ENCODE results near the gene EFCAB10. TPM values are rescaled to one million over a fixed set of nuclear protein-coding genes. Genes with fewer than 3 reads are reported as not detected.
A peak's percentile ranks its signal among the peaks of the same experiment; 100 is the strongest.

EFCAB10 gene
- total and polyA plus RNA-seq, 4 experiments from 2014 or later: 0.47 TPM; not detected in 3

- Histone ChIP-seq H3K27ac (ENCODE audit: low read depth, low read length) (no peak overlapping the region), H3K36me3 (ENCODE audit: insufficient read depth, low read length) (peaks cover 69% of the 10 kb centered on the region), H3K9me3 (ENCODE audit: control insufficient read depth in 1 of 2, low read length in 2 of 2) (no peaks in the 10 kb centered on the region), H3K27me3 (ENCODE audit: insufficient read depth, low read length) (no peaks in the 10 kb centered on the region), H3K4me3 (ENCODE audit: low read length in 2 of 2) (no peak overlapping the region), H3K4me1 (ENCODE audit: insufficient read depth, low read length) (no peaks in the 10 kb centered on the region)
- intact Hi-C loops (cut with micrococcal nuclease): no loop called here
- CTCF ChIA-PET (ENCODE audit: partially characterized antibody): interaction anchor here (0.9 to 1.3 kb wide), 2 partner anchors 37 to 62 kb away, joined by 3 to 6 read pairs; no protein-coding TSS in a partner anchor
- no peak overlapping the region for H3K4me3 Mint-ChIP-seq
- H3K4me1 Mint-ChIP-seq: no peaks in the 10 kb centered on the region
- H3K27ac Mint-ChIP-seq: no peak overlapping the region
- no peak for DNase-seq
- POLR2A ChIA-PET (ENCODE audit: partially characterized antibody): interaction anchor here (0.6 kb wide), 1 partner anchor 549 kb away, joined by 3 read pairs; no protein-coding TSS in a partner anchor
- H3K27me3 Mint-ChIP-seq: no peaks in the 10 kb centered on the region
- no peaks in the 10 kb centered on the region for H3K9me3 Mint-ChIP-seq
- peaks cover 63 to 75% of the 10 kb centered on the region in 2 donors for H3K36me3 Mint-ChIP-seq
These were observed 38.3 kb upstream of the EFCAB10 start for GRCh38 chr7:105619590-105619989.

- Mint-ChIP-seq H3K4me3 (no peak overlapping the region), H3K36me3 (peaks cover 68 to 79% of the 10 kb centered on the region in 2 donors), H3K9me3 (peaks cover 0 to 1% (median 0%) of the 10 kb centered on the region in 8 donors), H3K27me3 (no peaks in the 10 kb centered on the region), H3K4me1 (peaks cover 0 to 2% (median 0%) of the 10 kb centered on the region in 4 donors), H3K27ac (peak overlapping the region in 1 of 7 donors; percentile 23)
- ChIA-PET POLR2A (ENCODE audit: partially characterized antibody) (no interaction called here), CTCF (ENCODE audit: partially characterized antibody) (no interaction called here)
- Histone ChIP-seq H3K27ac (ENCODE audit: low read depth, low read length) (no peak overlapping the region), H3K4me3 (ENCODE audit: low read length in 2 of 2) (no peak overlapping the region), H3K36me3 (ENCODE audit: insufficient read depth, low read length) (peaks cover 73% of the 10 kb centered on the region), H3K27me3 (ENCODE audit: insufficient read depth, low read length) (no peaks in the 10 kb centered on the region), H3K4me1 (ENCODE audit: insufficient read depth, low read length) (no peaks in the 10 kb centered on the region), H3K9me3 (ENCODE audit: control insufficient read depth in 1 of 2, low read length in 2 of 2) (no peaks in the 10 kb centered on the region)
- intact Hi-C loops (cut with micrococcal nuclease): no loop called here
- no peak for DNase-seq
These were observed 36.7 kb upstream of the EFCAB10 start for GRCh38 chr7:105618016-105618296.

- intact Hi-C loops (cut with micrococcal nuclease): no loop called here
- peaks cover 0 to 3% (median 0%) of the 10 kb centered on the region in 8 donors for H3K9me3 Mint-ChIP-seq
- Histone ChIP-seq H3K4me3 (ENCODE audit: low read length in 2 of 2) (no peak overlapping the region), H3K4me1 (ENCODE audit: insufficient read depth, low read length) (no peaks in the 10 kb centered on the region), H3K27ac (ENCODE audit: low read depth, low read length) (no peak overlapping the region), H3K27me3 (ENCODE audit: insufficient read depth, low read length) (no peaks in the 10 kb centered on the region), H3K9me3 (ENCODE audit: control insufficient read depth in 1 of 2, low read length in 2 of 2) (no peaks in the 10 kb centered on the region), H3K36me3 (ENCODE audit: insufficient read depth, low read length) (peaks cover 73% of the 10 kb centered on the region)
- POLR2A ChIA-PET (ENCODE audit: partially characterized antibody): no interaction called here
- CTCF ChIA-PET (ENCODE audit: partially characterized antibody): no interaction called here
- no peaks in the 10 kb centered on the region for H3K27me3 Mint-ChIP-seq
- DNase-seq: no peak
- peaks cover 66 to 78% of the 10 kb centered on the region in 2 donors for H3K36me3 Mint-ChIP-seq
- H3K4me1 Mint-ChIP-seq: peaks cover 0 to 2% (median 0%) of the 10 kb centered on the region in 4 donors
- no peak overlapping the region for H3K27ac Mint-ChIP-seq
- H3K4me3 Mint-ChIP-seq: no peak overlapping the region
These were observed 36.2 kb upstream of the EFCAB10 start for GRCh38 chr7:105617280-105618015.

GRCh38 chr7:105614341-105614840 is 33.1 kb upstream of the EFCAB10 start:
- intact Hi-C loops (cut with micrococcal nuclease): no loop called here
- Mint-ChIP-seq H3K27ac (peak overlapping the region in 1 of 7 donors; percentile 32), H3K4me3 (no peak overlapping the region), H3K4me1 (peaks cover 0 to 2% (median 0%) of the 10 kb centered on the region in 4 donors), H3K27me3 (no peaks in the 10 kb centered on the region), H3K9me3 (peaks cover 0 to 3% (median 0%) of the 10 kb centered on the region in 8 donors), H3K36me3 (peaks cover 49 to 67% of the 10 kb centered on the region in 2 donors)
- no peak for DNase-seq
- Histone ChIP-seq H3K4me1 (ENCODE audit: insufficient read depth, low read length) (no peaks in the 10 kb centered on the region), H3K27ac (ENCODE audit: low read depth, low read length) (no peak overlapping the region), H3K9me3 (ENCODE audit: control insufficient read depth in 1 of 2, low read length in 2 of 2) (no peaks in the 10 kb centered on the region), H3K36me3 (ENCODE audit: insufficient read depth, low read length) (peaks cover 59% of the 10 kb centered on the region), H3K27me3 (ENCODE audit: insufficient read depth, low read length) (no peaks in the 10 kb centered on the region), H3K4me3 (ENCODE audit: low read length in 2 of 2) (no peak overlapping the region)
- ChIA-PET POLR2A (ENCODE audit: partially characterized antibody) (no interaction called here), CTCF (ENCODE audit: partially characterized antibody) (no interaction called here)

- Mint-ChIP-seq H3K4me1 (peaks cover 0 to 2% (median 0%) of the 10 kb centered on the region in 4 donors), H3K27ac (peak overlapping the region in 1 of 7 donors; percentile 48), H3K27me3 (no peaks in the 10 kb centered on the region), H3K9me3 (peaks cover 0 to 3% (median 0%) of the 10 kb centered on the region in 8 donors), H3K36me3 (peaks cover 47 to 66% of the 10 kb centered on the region in 2 donors), H3K4me3 (no peak overlapping the region)
- Histone ChIP-seq H3K36me3 (ENCODE audit: insufficient read depth, low read length) (peaks cover 58% of the 10 kb centered on the region), H3K27me3 (ENCODE audit: insufficient read depth, low read length) (no peaks in the 10 kb centered on the region), H3K9me3 (ENCODE audit: control insufficient read depth in 1 of 2, low read length in 2 of 2) (no peaks in the 10 kb centered on the region), H3K27ac (ENCODE audit: low read depth, low read length) (no peak overlapping the region), H3K4me3 (ENCODE audit: low read length in 2 of 2) (no peak overlapping the region), H3K4me1 (ENCODE audit: insufficient read depth, low read length) (no peaks in the 10 kb centered on the region)
- DNase-seq: no peak
- ChIA-PET CTCF (ENCODE audit: partially characterized antibody) (interaction anchor here (1.0 kb wide), 1 partner anchor 13 kb away, joined by 5 read pairs; no protein-coding TSS in a partner anchor), POLR2A (ENCODE audit: partially characterized antibody) (no interaction called here)
- intact Hi-C loops (cut with micrococcal nuclease): no loop called here
These were observed 32.5 kb upstream of the EFCAB10 start for GRCh38 chr7:105613611-105614330.

- Histone ChIP-seq H3K27ac (ENCODE audit: low read depth, low read length) (no peak overlapping the region), H3K4me1 (ENCODE audit: insufficient read depth, low read length) (no peaks in the 10 kb centered on the region), H3K9me3 (ENCODE audit: control insufficient read depth in 1 of 2, low read length in 2 of 2) (no peaks in the 10 kb centered on the region), H3K27me3 (ENCODE audit: insufficient read depth, low read length) (no peaks in the 10 kb centered on the region), H3K36me3 (ENCODE audit: insufficient read depth, low read length) (peaks cover 48% of the 10 kb centered on the region), H3K4me3 (ENCODE audit: low read length in 2 of 2) (no peak overlapping the region)
- intact Hi-C loops (cut with micrococcal nuclease): no loop called here
- POLR2A ChIA-PET (ENCODE audit: partially characterized antibody): no interaction called here
- Mint-ChIP-seq H3K9me3 (peaks cover 0 to 3% (median 0%) of the 10 kb centered on the region in 8 donors), H3K27me3 (no peaks in the 10 kb centered on the region), H3K36me3 (peaks cover 39 to 58% of the 10 kb centered on the region in 2 donors), H3K27ac (no peak overlapping the region), H3K4me3 (no peak overlapping the region), H3K4me1 (peaks cover 0 to 2% (median 0%) of the 10 kb centered on the region in 4 donors)
- CTCF ChIA-PET (ENCODE audit: partially characterized antibody): interaction anchor here (1.0 kb wide), 1 partner anchor 12 kb away, joined by 5 read pairs; no protein-coding TSS in a partner anchor
- DNase-seq: no peak
These were observed 31.5 kb upstream of the EFCAB10 start for GRCh38 chr7:105612806-105613205.

Data from CD4-positive, alpha-beta memory T cell (primary cell).